ENCODE results near the gene CACNA1I. TPM values are rescaled to one million over a fixed set of nuclear protein-coding genes. Genes with fewer than 3 reads are reported as not detected.

Gene CACNA1I
- polyA plus RNA-seq, 1 experiment: not detected

GRCh38 chr22:39631381-39632286 lies 61.1 kb downstream of the CACNA1I start:
- no peak for DNase-seq (ENCODE audit: low read depth, low spot score)
- no peaks in the 10 kb centered on the region; the same call in 1 of the 2 replicates for H3K9me3 ChIP-seq (ENCODE audit: control insufficient read depth, insufficient read depth, low read length)
- TF ChIP-seq CTCF (IDR thresholded peaks at IDR 0.05; ENCODE audit: low read depth, low read length): no peak
- no peak overlapping the region for H3K4me3 ChIP-seq (ENCODE audit: low read depth, low read length)
- H3K27me3 ChIP-seq (ENCODE audit: control insufficient read depth, insufficient read depth, low read length): peaks cover 22% of the 10 kb centered on the region
- POLR2A ChIA-PET: no interaction called here
- H3K27ac ChIP-seq (ENCODE audit: low read depth, low read length): no peak overlapping the region
- CTCF ChIA-PET: no interaction called here

- peaks cover 11% of the 10 kb centered on the region for H3K27me3 ChIP-seq (ENCODE audit: control insufficient read depth, insufficient read depth, low read length)
- TF ChIP-seq CTCF (IDR thresholded peaks at IDR 0.05; ENCODE audit: low read depth, low read length): no peak
- ChIA-PET POLR2A (interaction anchor here (0.6 to 1.3 kb wide), 3 partner anchors 17 to 111 kb away, joined by 3 to 5 read pairs (median 4); no protein-coding TSS in a partner anchor), CTCF (interaction anchor here (0.9 kb wide), 1 partner anchor 390 kb away, joined by 3 read pairs; no protein-coding TSS in a partner anchor)
- no peaks in the 10 kb centered on the region for H3K9me3 ChIP-seq (ENCODE audit: control insufficient read depth, insufficient read depth, low read length)
- H3K27ac ChIP-seq (ENCODE audit: low read depth, low read length): no peak overlapping the region
- H3K4me3 ChIP-seq (ENCODE audit: low read depth, low read length): no peak overlapping the region
- DNase-seq (ENCODE audit: low read depth, low spot score): peak; percentile 70
Observed at GRCh38 chr22:39634530-39635405, 64.2 kb downstream of the CACNA1I start.

GRCh38 chr22:39635719-39636118 lies 65.2 kb downstream of the CACNA1I start:
- peaks cover 9% of the 10 kb centered on the region for H3K27me3 ChIP-seq (ENCODE audit: control insufficient read depth, insufficient read depth, low read length)
- no peak for TF ChIP-seq CTCF (IDR thresholded peaks at IDR 0.05; ENCODE audit: low read depth, low read length)
- DNase-seq (ENCODE audit: low read depth, low spot score): no peak
- ChIA-PET CTCF (no interaction called here), POLR2A (interaction anchor here (0.6 kb wide), 1 partner anchor 933 kb away, joined by 6 read pairs; no protein-coding TSS in a partner anchor)
- no peak overlapping the region for H3K27ac ChIP-seq (ENCODE audit: low read depth, low read length)
- no peak overlapping the region for H3K4me3 ChIP-seq (ENCODE audit: low read depth, low read length)
- H3K9me3 ChIP-seq (ENCODE audit: control insufficient read depth, insufficient read depth, low read length): no peaks in the 10 kb centered on the region; the same call in 1 of the 2 replicates

GRCh38 chr22:39638958-39639357 lies 68.4 kb downstream of the CACNA1I start:
- no peak for DNase-seq (ENCODE audit: low read depth, low spot score)
- no peak overlapping the region for H3K4me3 ChIP-seq (ENCODE audit: low read depth, low read length)
- no peaks in the 10 kb centered on the region; the same call in 1 of the 2 replicates for H3K9me3 ChIP-seq (ENCODE audit: control insufficient read depth, insufficient read depth, low read length)
- ChIA-PET CTCF (no interaction called here), POLR2A (no interaction called here)
- no peak overlapping the region for H3K27ac ChIP-seq (ENCODE audit: low read depth, low read length)
- TF ChIP-seq CTCF (IDR thresholded peaks at IDR 0.05; ENCODE audit: low read depth, low read length): no peak
- H3K27me3 ChIP-seq (ENCODE audit: control insufficient read depth, insufficient read depth, low read length): peaks cover 19% of the 10 kb centered on the region

Measured in AG04450 (cell line).